CD1c-positive myeloid dendritic cell (primary cell): ENCODE results near the gene ZNF485.
"Not testable (repeated sequence)": the region's sequence is repeated elsewhere in the genome, so short reads cannot be mapped to it uniquely, and the experiment has no call there.

Source experiments
- DNase-seq: peaks from one replicate; pipeline ENCODE4 v3.0.0-alpha.2; 2016; ENCODE audit errors: extremely low spot score

ZNF485 gene

DNA sequence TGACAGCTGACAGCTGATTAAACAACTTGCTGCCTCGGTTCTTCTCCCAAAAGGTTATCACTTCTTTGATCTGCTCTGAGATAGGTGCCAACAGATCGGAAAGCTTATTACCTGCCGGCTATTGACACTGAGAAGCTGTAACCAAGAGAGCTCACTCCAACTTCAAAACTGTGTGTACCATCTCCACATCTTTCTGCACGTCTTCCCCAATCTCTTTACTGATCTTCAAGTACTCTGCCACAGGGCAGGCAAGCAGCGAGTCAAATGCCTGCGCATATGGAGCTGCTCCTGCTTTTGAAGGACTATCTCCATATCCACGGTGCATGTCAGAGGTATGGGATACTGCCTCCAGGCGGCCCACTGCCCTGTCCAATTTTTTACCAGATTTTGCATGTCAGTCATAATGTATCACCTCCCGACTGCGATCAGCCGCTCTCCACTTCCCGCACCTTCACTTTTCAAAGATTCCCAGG is 352 bp upstream of the ZNF485 start:
- no peak for DNase-seq

- DNase-seq: no peak
Observed at GRCh38 chr10:43607199-43607573, 948 bp downstream of the ZNF485 start.

GRCh38 chr10:43610636-43611035 is 4.4 kb downstream of the ZNF485 start:
- no peak for DNase-seq

GRCh38 chr10:43616697-43617370 is 10.6 kb downstream of the ZNF485 start:
- no peak for DNase-seq

GRCh38 chr10:43619368-43619767 is 13.1 kb downstream of the ZNF485 start:
- no peak for DNase-seq

GRCh38 chr10:43622038-43622437 is 15.8 kb downstream of the ZNF485 start:
- DNase-seq: no peak

DNA sequence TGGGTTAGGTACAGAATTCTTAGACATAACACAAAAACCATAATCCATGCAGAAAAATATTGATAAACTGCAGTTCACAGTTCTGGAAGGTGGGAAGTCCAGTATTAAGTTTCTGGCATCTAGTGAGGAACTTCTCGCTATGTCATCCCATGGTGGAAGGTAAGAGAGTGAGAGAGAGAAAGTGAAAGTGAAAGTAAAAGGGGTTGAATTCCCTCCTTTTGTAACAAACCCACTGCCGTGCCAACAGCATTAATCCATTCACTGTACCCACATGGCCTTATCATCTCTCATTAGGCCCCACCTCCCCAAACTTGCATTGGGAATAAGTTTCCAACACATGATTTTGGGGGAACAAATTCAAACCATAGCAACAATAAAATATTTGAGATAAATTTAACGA is 17.1 kb downstream of the ZNF485 start:
- no peak for DNase-seq

DNA sequence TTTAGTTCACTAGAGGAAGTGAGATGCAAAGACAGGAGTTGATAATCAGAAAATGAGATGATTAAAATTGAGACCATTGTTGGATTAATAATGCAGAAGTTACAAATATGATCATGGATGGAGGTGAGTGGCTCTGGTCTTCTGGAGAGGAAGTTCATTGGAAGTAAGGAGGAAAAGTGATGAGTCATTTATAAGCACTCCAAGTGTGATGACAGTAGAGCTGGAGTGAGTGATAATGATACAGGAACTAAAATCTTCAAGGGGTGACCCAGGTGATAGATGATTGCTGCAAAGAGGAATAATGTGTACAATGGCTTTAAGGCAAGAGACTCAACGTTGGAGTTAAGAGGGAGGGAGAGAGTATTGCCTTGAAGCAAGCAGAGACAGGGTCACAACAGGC is 21.7 kb downstream of the ZNF485 start:
- no peak for DNase-seq

DNA sequence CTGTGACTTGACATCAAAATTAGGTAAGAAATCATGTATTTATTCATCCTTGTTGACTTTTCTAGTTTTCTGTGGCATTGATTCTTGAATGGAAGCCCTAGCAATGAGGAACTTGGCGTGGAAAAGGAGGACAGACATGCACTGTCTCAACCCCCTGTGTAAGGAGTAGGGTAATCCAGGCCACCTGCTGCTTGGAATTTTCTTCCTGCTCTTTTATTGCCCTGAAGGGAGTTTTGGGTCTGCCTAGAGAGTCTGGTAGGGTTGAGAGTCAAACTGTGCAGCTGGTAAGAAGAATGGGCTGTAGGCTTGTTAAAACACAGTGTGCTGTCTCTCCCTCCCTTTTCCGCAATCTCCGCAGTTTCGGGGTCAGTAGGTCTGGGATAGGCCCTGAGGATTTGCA is 22.7 kb downstream of the ZNF485 start:
- no peak for DNase-seq

GRCh38 chr10:43635816-43636215 is 29.6 kb downstream of the ZNF485 start:
- not testable (repeated sequence) for DNase-seq

DNA sequence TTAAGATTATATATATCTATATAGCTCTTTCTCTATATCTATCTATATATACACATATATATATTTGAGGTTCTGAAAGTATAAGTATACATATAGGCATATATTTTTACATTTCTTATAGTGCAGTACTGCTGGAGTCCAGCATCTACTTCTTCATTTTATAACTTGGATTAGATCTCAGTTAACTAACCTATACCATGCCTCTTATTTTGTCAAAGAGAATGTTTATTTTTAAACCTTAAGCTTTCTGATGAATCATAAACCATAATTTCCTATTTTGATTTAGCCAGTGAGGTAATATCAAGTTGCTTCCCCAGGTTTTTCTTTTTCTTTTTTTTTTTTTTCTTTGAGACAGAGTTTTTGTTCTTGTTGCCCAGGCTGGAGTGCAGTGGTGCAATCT is 34.4 kb downstream of the ZNF485 start:
- DNase-seq: no peak

- no peak for DNase-seq
Observed at GRCh38 chr10:43644252-43644651, 38.0 kb downstream of the ZNF485 start.

DNA sequence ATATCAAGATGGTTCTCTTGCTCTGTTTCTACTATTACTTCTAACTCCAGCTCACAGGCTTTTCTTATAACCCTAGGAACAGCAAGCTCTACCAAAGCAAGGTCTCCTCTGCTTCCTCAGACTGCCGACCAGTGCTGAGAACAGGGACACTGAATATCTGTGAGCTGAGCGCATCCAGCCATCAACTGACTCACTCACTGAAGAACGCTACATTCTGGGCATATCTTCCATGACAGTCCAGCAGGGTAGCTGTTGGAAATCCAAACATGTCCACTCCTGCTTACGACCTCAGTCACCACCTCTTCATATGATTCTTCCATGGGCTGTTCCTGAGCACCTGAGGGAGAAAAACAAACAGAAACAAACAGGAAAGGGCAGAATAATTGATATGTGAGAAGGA is 39.6 kb downstream of the ZNF485 start:
- no peak for DNase-seq

DNA sequence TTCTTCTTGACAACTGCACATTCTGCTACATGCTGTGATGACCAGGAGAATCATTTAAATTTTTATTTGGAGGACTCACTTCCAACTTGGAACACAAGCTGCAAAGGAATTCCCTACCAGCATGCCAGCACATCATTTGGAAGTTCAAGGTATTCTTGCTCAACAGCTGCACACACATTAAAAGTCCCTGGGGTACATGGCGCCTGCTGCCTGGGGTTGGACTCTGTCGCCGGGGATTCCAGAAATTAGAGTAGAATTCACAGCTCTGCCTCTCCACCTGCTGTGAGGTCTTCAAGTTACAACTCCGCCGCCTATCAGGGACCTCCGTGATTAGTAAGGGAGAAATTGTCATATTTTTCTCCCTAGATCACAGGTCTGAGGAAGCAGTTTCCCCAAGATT is 41.3 kb downstream of the ZNF485 start:
- no peak for DNase-seq

DNA sequence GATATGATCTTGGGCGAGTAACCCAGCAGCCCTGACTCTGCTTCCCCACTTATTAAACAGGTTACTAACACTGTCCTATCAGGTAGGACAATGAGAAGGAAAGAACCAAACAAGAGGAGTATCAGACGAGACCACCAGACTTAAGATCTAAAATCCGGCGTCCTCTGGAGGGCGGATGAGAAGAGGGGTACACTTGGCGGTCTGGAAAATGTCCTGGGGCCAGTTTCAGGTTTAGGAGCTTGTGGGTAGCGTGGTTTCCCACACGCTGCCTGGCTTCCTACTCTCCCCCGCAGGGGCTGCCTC is 41.8 kb downstream of the ZNF485 start:
- DNase-seq: no peak

GRCh38 chr10:43648398-43649184 is 42.4 kb downstream of the ZNF485 start, which contains the start of gene ZNF32:
Gene ZNF32 (minus strand): TSS chr10:43648881. CDS start chr10:43646133, 2,748 bp downstream.
- peak; percentile 90 for DNase-seq

- DNase-seq: no peak
Observed at GRCh38 chr10:43649185-43649523, 42.9 kb downstream of the ZNF485 start.

- DNase-seq: no peak
Observed at GRCh38 chr10:43653746-43654145, 47.5 kb downstream of the ZNF485 start.

GRCh38 chr10:43655311-43655710 is 49.1 kb downstream of the ZNF485 start:
- DNase-seq: no peak

DNA sequence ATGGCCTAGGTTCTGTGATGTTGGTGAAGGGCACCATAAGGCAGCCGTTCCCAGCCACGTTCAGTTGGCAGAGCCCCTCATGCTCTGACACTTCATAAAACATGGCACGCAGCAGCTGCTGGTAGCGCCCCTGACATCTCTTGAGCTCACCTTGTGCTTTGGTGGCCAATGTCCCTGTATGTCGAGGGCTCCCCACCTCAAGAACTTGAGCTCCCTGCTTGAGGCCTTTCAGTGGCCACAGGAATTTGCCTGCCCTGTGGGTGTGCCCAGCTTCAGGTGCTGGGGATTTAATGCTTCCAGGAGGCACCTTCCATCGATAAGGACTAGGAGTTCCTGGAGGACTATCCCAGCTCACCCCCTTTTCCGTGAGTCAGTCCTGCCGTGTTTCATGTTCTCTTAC is 52.0 kb downstream of the ZNF485 start:
- DNase-seq: no peak

GRCh38 chr10:43665054-43665453 is 58.8 kb downstream of the ZNF485 start:
- no peak for DNase-seq

DNA sequence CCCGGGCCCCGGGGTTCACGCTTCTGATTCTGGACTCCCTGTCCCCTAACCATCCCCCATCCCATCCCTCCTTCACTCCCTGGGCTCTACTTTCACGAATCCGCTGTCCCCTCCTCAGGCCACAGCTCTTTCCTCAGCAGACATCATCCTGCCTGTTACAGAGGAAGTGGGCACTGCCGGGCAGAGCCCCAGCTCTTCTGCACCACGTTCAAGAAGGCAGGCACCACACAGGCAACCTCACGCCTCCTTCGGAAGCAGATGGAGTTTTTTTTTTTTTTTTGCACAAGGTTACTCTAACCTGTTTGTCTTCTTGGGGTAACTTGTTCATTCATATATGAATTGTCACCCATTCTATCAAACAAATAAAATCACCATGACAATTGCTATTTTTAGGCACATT is 60.3 kb downstream of the ZNF485 start:
- no peak for DNase-seq

DNA sequence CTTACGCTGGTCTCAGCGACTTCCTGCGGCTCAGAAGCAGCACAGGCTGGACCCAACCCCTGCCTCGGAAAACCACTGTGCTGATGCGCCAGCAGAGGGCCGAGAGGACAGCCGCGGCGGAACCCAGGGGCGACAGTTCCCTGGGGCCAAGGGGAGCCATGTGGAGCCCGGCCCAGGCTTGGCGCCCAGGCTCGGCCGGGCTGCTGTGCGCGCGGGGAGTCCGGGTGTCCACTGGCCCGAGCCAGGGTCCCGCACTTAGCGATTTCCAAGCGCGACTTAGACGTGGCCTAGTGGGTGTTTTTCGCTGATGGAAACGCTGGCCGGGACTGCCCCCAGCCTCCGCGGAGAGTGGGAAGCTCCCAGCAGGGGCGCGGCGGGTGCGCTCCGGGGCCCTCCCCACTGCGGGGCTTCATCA is 61.1 kb downstream of the ZNF485 start:
- DNase-seq: peak; percentile 8
